ENCODE measurements around the gene HECTD4. TPM values are rescaled to one million over a fixed set of nuclear protein-coding genes. Genes with fewer than 3 reads are reported as not detected.
"Not testable (repeated sequence)": the region's sequence is repeated elsewhere in the genome, so short reads cannot be mapped to it uniquely, and the experiment has no call there.

HECTD4 gene
- total RNA-seq, 4 donors from 2014 or later, result 15.9 to 72.9 (median 45.2) TPM

DNA sequence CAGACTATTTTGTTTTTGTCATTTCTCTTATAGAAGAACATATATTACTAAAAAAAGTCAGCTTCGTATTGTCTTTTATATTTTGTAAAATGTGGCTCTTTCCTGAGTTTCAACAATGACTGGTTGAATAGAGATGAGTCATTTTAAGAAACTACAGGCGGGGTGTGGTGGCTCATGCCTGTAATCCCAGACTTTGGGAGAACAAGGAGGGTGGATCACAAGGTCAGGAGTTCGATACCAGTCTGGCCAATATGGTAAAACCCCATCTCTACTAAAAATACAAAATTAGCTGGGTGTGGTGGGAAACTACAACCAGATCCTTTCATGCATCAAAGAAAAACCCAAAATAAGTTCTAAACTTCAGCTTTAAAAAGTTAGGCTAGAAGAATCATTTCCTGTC is 28.8 kb downstream of the HECTD4 start:
- intact Hi-C loops (cut with DNase I; ENCODE audit: low total_unique reads), result no loop called here
- Histone ChIP-seq H3K27me3 (no peaks in the 10 kb centered on the region), H3K4me1 (no peaks in the 10 kb centered on the region), H3K27ac (no peak overlapping the region), H3K36me3 (no peaks in the 10 kb centered on the region), H3K9me3 (no peaks in the 10 kb centered on the region), H3K4me3 (no peak overlapping the region)
- TF ChIP-seq, protein P1, sequence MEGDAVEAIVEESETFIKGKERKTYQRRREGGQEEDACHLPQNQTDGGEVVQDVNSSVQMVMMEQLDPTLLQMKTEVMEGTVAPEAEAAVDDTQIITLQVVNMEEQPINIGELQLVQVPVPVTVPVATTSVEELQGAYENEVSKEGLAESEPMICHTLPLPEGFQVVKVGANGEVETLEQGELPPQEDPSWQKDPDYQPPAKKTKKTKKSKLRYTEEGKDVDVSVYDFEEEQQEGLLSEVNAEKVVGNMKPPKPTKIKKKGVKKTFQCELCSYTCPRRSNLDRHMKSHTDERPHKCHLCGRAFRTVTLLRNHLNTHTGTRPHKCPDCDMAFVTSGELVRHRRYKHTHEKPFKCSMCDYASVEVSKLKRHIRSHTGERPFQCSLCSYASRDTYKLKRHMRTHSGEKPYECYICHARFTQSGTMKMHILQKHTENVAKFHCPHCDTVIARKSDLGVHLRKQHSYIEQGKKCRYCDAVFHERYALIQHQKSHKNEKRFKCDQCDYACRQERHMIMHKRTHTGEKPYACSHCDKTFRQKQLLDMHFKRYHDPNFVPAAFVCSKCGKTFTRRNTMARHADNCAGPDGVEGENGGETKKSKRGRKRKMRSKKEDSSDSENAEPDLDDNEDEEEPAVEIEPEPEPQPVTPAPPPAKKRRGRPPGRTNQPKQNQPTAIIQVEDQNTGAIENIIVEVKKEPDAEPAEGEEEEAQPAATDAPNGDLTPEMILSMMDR (IDR thresholded peaks at IDR 0.05), result no peak
- no peak for TF ChIP-seq POLR2A (IDR thresholded peaks at IDR 0.05)
- DNase-seq, result no peak

DNA sequence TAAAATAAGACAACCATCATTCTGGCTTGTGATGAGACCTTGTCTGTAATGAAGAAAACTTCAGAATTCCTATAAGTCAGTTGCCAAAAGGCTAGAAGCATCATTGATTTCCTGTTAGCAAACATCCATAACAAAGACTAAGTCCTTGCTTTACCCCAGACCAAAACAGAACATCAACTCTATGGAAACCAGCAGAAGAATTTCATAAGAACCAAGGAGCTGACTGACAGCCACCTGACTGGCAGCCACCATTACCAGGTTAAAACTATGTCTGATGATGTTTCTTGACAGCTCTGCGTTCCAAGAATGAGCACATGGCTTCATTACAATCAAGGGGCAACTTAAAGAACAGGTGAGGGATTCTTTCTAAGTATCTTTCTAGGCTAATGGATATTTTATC is 29.3 kb downstream of the HECTD4 start:
- H3K4me1 ChIP-seq, result peaks cover 0 to under 1% of the 10 kb centered on the region in 2 donors

DNA sequence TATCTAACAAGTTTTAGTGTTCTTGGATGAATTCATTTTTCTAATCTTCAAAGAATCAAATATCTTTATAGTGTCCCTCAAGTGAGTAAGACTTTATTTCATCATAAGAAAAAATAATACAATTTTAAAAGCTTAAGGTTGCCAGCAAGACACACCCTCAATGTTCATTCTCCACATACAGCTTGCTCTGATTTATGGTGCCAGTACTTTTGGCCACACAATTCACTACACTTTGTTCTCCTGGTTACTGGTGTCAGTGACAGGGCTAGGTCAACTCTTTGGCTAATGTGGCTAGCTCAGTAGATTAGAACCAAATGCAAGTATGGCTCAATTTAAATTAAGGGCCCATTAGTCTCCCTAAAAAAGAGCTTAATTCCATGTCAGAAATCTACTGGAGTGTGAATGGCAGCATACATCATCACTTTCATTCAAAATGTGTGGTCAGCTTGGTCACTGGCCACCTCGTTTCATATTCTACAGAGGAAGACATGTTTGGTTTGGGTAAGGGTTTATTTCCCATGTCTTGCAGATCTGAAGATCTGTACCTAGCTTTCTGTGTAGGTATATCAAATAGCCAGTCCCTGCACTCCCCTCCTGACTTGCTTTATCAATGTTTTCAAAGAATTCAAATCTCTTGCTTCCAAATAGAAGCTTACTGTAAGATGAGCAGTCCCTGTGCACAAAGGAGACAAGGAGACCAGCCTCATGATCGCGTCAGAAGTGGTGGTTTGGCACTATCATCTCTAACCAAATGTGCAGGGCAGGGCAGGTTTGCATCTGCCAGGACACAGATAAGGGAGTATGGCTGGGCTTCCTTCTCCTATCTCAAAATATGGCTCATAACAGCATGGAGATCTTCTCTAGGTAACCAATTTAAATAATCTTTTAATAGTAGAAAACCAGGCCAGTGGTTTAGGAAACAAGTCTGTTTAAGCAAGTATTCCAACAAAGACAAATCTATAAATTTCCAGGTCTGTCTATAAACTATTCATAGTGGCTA is 31.3 kb downstream of the HECTD4 start:
- Histone ChIP-seq H3K4me1 (peaks cover 0 to 7% of the 10 kb centered on the region in 2 donors), H3K36me3 (no peaks in the 10 kb centered on the region), H3K27ac (peak overlapping the region; percentile 18 to 37), H3K27me3 (no peaks in the 10 kb centered on the region), H3K4me3 (no peak overlapping the region), H3K9me3 (no peaks in the 10 kb centered on the region)
- DNase-seq, result no peak
- intact Hi-C loops (cut with DNase I; ENCODE audit: low total_unique reads), result no loop called here
- TF ChIP-seq, protein P1 (IDR thresholded peaks at IDR 0.05), result no peak
- no peak for TF ChIP-seq POLR2A (IDR thresholded peaks at IDR 0.05)

More for the DNA sequence above, 29.3 kb downstream of the HECTD4 start:
- TF ChIP-seq, protein P1 (IDR thresholded peaks at IDR 0.05), result no peak
- TF ChIP-seq POLR2A (IDR thresholded peaks at IDR 0.05), result no peak
- no peak for DNase-seq
- no peak overlapping the region for H3K4me3 ChIP-seq
- H3K27me3 ChIP-seq, result no peaks in the 10 kb centered on the region
- no peaks in the 10 kb centered on the region for H3K36me3 ChIP-seq
- no peaks in the 10 kb centered on the region for H3K9me3 ChIP-seq
- H3K27ac ChIP-seq, result no peak overlapping the region
- intact Hi-C loops (cut with DNase I; ENCODE audit: low total_unique reads), result no loop called here

GRCh38 chr12:112349431-112349830 is 32.8 kb downstream of the HECTD4 start:
- TF ChIP-seq, protein P1 (IDR thresholded peaks at IDR 0.05), result no peak
- TF ChIP-seq POLR2A (IDR thresholded peaks at IDR 0.05), result no peak
- H3K4me3 ChIP-seq, result no peak overlapping the region
- intact Hi-C loops (cut with DNase I; ENCODE audit: low total_unique reads), result no loop called here
- no peaks in the 10 kb centered on the region for H3K36me3 ChIP-seq
- H3K4me1 ChIP-seq, result peaks cover 0 to 7% of the 10 kb centered on the region in 2 donors
- no peaks in the 10 kb centered on the region for H3K9me3 ChIP-seq
- DNase-seq, result no peak
- peak overlapping the region in 1 of 2 donors; percentile 11 for H3K27ac ChIP-seq
- no peaks in the 10 kb centered on the region for H3K27me3 ChIP-seq

DNA sequence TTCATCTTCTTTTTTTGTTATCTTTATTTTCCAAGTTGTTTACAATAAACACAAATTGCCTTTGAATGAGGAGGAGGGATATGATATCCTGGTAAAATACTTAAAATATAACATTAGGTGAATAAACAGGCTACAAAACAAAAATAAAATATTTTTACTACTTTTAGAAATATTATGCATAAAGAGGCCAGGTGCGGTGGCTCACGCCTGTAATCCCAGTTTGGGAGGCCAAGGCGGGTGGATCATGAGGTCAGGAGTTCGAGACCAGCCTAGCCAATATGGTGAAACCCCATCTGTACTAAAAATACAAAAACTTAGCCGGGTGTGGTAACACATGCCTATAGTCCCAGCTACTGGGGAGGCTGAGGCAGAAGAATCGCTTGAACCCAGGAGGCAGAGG is 33.3 kb downstream of the HECTD4 start:
- H3K27me3 ChIP-seq; H3K4me3 ChIP-seq; H3K4me1 ChIP-seq; intact Hi-C loops (cut with DNase I; ENCODE audit: low total_unique reads); H3K9me3 ChIP-seq; H3K36me3 ChIP-seq; H3K27ac ChIP-seq; DNase-seq: not testable (repeated sequence)
